HG03432 (cell line): ENCODE measurements around the gene PKD1.
A peak's percentile ranks its signal among the peaks of the same experiment; 100 is the strongest.
"Not testable (repeated sequence)": the region's sequence is repeated elsewhere in the genome, so short reads cannot be mapped to it uniquely, and the experiment has no call there.

Experiments
- ATAC-seq: cut with Tn5 transposase; IDR thresholded peaks from one replicate; pipeline ENCODE4 v1.9.1; 2021; ENCODE audit warnings: mild to moderate bottlenecking, moderate library complexity; ENCODE audit not compliant: unreplicated experiment

PKD1 gene

DNA sequence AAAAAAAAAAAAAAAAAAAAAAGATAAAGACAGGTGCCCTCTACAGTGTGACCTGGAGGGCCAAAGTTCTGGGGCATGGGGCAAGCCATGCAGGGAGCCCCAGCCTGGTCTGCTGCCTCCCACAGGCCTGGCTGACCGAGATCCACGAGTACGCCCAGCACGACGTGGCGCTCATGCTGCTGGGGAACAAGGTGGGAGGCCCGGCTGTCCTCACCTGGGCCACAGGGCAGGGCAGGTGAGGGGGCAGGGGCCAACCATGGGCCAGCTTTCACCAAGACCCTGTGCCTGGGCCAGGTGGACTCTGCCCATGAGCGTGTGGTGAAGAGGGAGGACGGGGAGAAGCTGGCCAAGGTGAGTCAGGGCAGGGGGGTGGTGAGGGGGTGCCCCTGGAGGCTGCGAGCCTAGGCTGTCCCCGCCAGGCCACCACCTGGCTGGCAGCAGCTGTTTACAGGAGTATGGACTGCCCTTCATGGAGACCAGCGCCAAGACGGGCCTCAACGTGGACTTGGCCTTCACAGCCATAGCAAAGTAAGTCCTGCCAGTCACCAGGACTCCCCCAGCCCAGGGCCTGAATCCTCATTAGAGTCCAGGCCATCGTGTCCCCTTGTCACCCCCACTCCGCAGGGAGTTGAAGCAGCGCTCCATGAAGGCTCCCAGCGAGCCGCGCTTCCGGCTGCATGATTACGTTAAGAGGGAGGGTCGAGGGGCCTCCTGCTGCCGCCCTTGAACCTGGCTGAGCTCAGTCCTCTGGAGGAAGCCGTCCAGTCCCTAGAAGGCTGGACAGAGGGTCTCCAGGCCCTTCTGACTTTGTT is 17.2 kb upstream of the PKD1 start:
- no peak for ATAC-seq

- no peak for ATAC-seq
Observed at GRCh38 chr16:2151188-2152091, 15.7 kb upstream of the PKD1 start.

GRCh38 chr16:2150418-2151187 is 14.9 kb upstream of the PKD1 start:
- ATAC-seq = no peak

- no peak for ATAC-seq
Observed at GRCh38 chr16:2149630-2150417, 14.1 kb upstream of the PKD1 start.

GRCh38 chr16:2148714-2149629 is 13.3 kb upstream of the PKD1 start:
- peak; percentile 13 for ATAC-seq

- ATAC-seq = peak; percentile 41
Observed at GRCh38 chr16:2147981-2148671, 12.4 kb upstream of the PKD1 start, which contains the start of gene RAB26. RAB26 (plus strand) TSS chr16:2148625; CDS start chr16:2148784, 159 bp downstream.

GRCh38 chr16:2147378-2147777 is 11.7 kb upstream of the PKD1 start:
- ATAC-seq = no peak

DNA sequence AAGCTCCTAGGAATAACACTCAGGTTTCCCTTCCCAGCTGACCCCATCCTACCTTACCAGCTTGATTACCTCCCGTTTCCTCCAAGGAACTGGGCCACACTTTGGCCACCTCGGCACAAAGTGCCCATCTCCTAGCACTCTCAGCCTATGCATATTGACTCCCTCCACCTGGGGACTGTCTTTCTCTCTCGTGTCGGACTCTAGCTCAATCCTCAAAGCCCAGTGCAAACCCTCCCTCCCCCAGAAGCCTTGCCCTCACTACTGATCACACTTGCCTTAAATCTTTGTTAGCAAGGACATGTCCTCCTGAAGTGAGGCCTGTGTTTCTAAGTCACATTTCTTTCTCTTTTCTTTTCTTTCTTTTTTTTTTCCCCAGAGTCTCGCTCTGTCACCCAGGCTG is 10.1 kb upstream of the PKD1 start:
- ATAC-seq = no peak

DNA sequence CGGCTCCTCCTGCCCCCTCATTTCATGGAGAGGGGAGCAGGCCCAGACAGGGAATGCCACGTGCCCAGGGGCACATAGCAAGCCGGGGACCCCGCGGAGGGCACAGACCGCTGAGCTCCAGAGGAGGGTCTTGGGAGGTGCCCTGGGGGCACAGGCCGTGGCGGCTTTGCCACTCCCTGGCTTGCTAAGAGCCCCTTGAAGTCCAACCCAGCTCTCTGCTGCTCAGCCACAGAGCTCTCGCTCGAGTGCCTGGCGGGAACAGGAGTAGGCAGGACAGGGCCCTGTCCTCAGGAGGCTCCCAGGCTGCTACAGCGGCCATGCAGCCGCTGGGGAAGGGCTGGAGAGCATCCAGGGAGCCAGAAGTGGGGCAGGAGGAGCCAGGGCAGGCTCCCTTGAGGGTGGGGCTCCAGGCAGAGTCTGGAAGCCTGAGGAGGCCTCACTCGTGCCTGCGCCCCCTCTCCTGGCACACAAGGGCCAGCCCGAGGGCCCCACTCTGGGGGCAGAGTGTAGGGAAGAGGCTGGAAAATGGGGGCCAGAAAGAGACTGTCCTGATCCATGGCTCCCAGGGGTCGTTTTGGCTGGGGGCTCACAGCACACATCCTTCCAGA is 8.3 kb upstream of the PKD1 start:
- no peak for ATAC-seq

DNA sequence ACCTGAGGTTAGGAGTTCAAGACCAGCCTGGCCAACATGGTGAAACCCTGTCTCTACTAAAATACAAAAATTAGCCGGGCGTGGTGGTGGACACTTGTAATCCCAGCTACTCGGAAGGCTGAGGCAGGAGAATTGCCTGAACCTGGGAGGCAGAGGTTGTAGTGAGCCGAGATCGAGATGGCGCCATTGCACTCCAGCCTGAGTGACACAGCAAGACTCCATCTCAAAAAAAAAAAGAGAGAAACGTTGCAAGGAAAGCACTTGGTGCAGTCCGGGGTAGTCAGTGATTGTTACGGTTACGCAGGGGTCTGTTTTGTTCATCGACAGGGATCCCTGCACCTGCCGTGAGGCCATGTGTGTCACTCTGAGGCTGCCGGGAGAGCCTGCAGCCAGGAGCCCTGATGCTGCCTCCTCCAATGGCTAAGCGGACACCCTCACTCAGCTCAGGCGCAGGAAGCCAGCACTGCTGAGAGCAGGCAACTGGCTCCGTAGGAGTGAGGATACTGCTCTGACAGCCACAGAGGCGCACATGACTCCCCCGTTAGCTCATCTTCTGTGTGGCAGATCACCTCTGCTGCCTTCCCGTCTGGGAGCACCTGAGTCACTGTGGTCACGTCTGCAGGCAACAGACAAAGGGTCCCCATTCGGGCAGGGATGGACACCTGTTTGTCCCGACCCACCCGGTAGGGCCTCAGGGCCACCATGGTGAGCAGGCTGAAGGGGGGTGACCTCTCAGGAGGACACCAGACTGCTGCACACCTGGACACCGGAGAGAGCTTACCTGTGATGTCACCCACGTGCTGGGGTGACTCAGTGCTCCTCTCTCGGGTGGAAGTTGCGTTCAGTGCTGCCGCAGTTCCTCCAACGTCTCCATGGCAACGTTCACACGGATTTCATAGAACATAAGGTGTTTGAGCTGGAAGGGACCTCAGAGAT is 7.5 kb upstream of the PKD1 start:
- no peak for ATAC-seq

GRCh38 chr16:2135071-2135470 is 627 bp downstream of the PKD1 start:
- ATAC-seq = not testable (repeated sequence)

DNA sequence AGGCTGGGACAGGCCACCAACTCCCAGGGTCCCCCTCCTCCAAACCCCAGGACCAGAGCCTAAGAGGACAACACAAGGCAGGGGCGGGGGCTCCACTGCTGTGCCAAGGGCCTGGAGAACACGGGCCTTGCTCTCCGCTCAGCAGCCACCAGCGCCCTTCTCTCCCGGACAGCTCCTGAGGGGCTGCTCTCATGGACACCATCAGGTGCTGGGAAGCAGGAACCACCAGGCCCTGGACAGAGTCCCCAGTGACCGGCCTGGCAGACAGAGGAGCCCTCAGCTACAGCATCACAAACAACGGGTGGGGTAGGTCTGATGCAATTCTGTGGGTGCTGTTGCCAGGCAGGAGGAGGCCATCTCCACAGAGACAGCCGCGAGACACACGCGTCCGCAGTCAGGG is 1.9 kb downstream of the PKD1 start:
- ATAC-seq = not testable (repeated sequence)

DNA sequence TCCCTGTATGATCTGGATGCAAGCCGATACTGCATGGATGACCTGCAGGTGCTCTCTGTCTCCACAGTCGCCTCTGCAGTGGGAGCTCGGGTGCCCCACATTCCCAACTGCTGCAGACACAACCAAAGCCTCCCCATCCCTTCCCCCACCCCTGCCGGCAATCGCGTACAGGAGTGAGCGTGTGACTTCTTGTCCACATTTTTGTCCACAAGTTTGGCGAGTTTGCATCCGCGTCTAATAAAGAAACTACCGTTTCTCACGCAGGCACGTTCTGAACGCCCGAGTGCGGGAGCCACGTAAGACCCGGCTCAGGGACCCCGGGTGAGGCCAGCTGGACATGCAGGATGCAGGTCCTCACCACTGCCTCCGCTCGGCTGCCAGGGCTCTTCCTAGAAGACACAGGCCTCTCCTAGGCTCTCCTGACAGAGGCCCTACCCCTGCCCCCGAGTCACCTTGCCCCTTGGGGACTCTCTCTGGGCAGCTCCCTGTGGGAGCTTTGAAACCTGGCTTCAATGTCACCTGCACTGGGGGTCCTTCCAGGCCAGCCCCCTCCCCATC is 5.7 kb downstream of the PKD1 start:
- not testable (repeated sequence) for ATAC-seq

DNA sequence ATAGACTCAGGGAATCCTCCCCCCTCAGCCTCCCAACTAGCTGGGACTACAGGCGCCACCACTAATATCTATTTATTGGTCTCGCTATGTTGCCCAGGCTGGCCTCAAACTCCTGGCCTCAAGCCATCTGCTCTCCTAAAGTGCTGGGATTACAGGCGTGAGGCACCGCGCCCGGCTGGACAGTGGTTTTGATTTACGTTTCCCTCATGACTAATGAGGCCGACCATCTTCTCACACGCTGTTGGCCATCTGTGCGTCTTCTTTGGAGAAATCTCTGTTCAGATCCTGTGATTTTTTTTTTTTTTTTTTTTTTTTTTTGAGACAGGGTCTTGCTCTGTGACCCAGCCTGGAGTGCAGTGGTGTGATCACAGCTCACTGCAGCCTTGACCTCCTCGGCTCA is 6.4 kb downstream of the PKD1 start:
- not testable (repeated sequence) for ATAC-seq

GRCh38 chr16:2127630-2128280 is 7.9 kb downstream of the PKD1 start:
- ATAC-seq = not testable (repeated sequence)

DNA sequence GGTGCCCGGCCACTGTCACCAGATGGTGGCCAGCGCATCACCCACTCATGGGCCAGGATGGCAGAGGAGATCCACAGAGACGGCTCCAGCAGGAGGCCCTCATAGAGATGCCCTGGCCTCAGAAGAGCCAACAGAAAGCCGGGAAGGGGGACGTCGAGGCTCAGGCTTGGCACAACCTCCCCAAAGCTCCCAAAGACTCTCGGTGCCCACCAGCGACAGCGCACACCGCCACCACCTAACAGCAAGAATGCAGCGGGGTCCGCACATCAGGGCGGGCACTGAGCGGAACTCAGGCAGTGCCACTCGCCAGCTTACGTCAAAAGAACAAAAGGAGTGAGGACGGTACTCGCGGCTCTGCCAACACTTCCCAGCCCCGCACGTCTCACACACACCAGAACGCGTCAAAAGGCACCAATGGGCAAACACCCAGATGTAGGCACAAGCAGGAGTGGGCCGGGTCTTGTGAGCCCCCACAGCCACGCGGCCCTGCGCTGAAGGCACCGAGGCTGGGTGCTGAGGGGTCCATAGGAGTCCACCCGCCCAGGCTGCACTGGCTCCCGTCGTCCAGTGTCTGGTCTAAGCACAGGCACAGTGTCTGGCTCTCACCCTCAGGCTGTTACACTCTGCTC is 8.7 kb downstream of the PKD1 start:
- not testable (repeated sequence) for ATAC-seq
